NT2/D1 (cell line): Measurements from ENCODE around the gene MON2.
"Not testable (repeated sequence)": the region's sequence is repeated elsewhere in the genome, so short reads cannot be mapped to it uniquely, and the experiment has no call there.

ENCODE experiments used
- DNase-seq: peaks from one replicate; pipeline ENCODE4 v3.0.0-alpha.2; 2011; ENCODE audit warnings: low read depth, low spot score
- H3K27me3 ChIP-seq: 2 replicates; pipeline ENCODE4 v1.6.0; 2011; ENCODE audit warnings: mild to moderate bottlenecking; ENCODE audit not compliant: insufficient read length, insufficient read depth
- H3K36me3 ChIP-seq: 2 replicates; pipeline ENCODE4 v1.6.1; 2011; ENCODE audit warnings: mild to moderate bottlenecking, low read length, mixed read lengths; ENCODE audit not compliant: insufficient read depth, insufficient read length
- H3K4me1 ChIP-seq: 2 replicates; pipeline ENCODE4 v1.5.1; 2011; ENCODE audit not compliant: insufficient read depth, insufficient read length
- H3K4me3 ChIP-seq: 2 replicates; pipeline ENCODE4 v1.5.1; 2011; ENCODE audit warnings: low read depth; ENCODE audit not compliant: insufficient read length
- H3K9ac ChIP-seq: 2 replicates; pipeline ENCODE4 v1.6.0; 2011; ENCODE audit warnings: low read depth; ENCODE audit not compliant: insufficient read length
- H3K9me3 ChIP-seq: 2 replicates; pipeline ENCODE4 v1.5.1; 2011; ENCODE audit warnings: mild to moderate bottlenecking, low read length; ENCODE audit not compliant: insufficient read depth
- SUZ12 ChIP-seq: IDR thresholded peaks from 2 replicates; pipeline ENCODE4 v1.6.1; 2011; ENCODE audit not compliant: insufficient read length, insufficient read depth; ENCODE audit errors: extremely low read depth
- YY1 ChIP-seq: IDR thresholded peaks from 2 replicates; pipeline ENCODE4 v1.6.1; 2011; ENCODE audit not compliant: insufficient read length, insufficient read depth
- ZNF274 ChIP-seq: IDR thresholded peaks from 2 replicates; pipeline ENCODE4 v1.6.1; 2011; ENCODE audit warnings: mild to moderate bottlenecking, low read depth, low read length

The MON2 gene

GRCh38 chr12:62482769-62483168 is 16.1 kb downstream of the MON2 start:
- no peak overlapping the region for H3K9ac ChIP-seq
- DNase-seq: no peak
- H3K4me3 ChIP-seq: no peak overlapping the region
- no peaks in the 10 kb centered on the region for H3K27me3 ChIP-seq
- H3K4me1 ChIP-seq: no peaks in the 10 kb centered on the region
- H3K9me3 ChIP-seq: no peaks in the 10 kb centered on the region
- peaks cover 18% of the 10 kb centered on the region for H3K36me3 ChIP-seq
- no peak for TF ChIP-seq YY1
- no peak for TF ChIP-seq ZNF274
- TF ChIP-seq SUZ12: no peak

- Histone ChIP-seq H3K4me3 (no peak overlapping the region), H3K4me1 (no peaks in the 10 kb centered on the region), H3K27me3 (no peaks in the 10 kb centered on the region), H3K9me3 (no peaks in the 10 kb centered on the region), H3K9ac (no peak overlapping the region), H3K36me3 (peaks cover 13% of the 10 kb centered on the region)
- no peak for TF ChIP-seq YY1
- TF ChIP-seq ZNF274: no peak
- TF ChIP-seq SUZ12: no peak
- DNase-seq: no peak
These were observed 17.6 kb downstream of the MON2 start for GRCh38 chr12:62484233-62484632.

GRCh38 chr12:62505786-62506185 is 39.2 kb downstream of the MON2 start:
- no peak overlapping the region for H3K9ac ChIP-seq
- no peak for TF ChIP-seq YY1
- no peak for TF ChIP-seq ZNF274
- TF ChIP-seq SUZ12: no peak
- H3K9me3 ChIP-seq: peaks cover 14% of the 10 kb centered on the region; the same call in 1 of the 2 replicates
- no peak for DNase-seq
- no peak overlapping the region for H3K4me3 ChIP-seq
- no peaks in the 10 kb centered on the region for H3K4me1 ChIP-seq
- H3K27me3 ChIP-seq: no peaks in the 10 kb centered on the region
- H3K36me3 ChIP-seq: peaks cover 51% of the 10 kb centered on the region

- Histone ChIP-seq H3K27me3 (no peaks in the 10 kb centered on the region), H3K9me3 (peaks cover 45% of the 10 kb centered on the region; the same call in 1 of the 2 replicates), H3K36me3 (peaks cover 15% of the 10 kb centered on the region), H3K9ac (no peak overlapping the region), H3K4me1 (no peaks in the 10 kb centered on the region), H3K4me3 (no peak overlapping the region)
- no peak for TF ChIP-seq SUZ12
- DNase-seq: peak; percentile 61
These were observed 46.3 kb downstream of the MON2 start for GRCh38 chr12:62512901-62513300.

GRCh38 chr12:62514080-62514479 is 47.5 kb downstream of the MON2 start:
- DNase-seq, H3K36me3 ChIP-seq, H3K4me3 ChIP-seq, H3K9ac ChIP-seq, H3K4me1 ChIP-seq, H3K27me3 ChIP-seq: not testable (repeated sequence)
- peaks cover 45% of the 10 kb centered on the region; the same call in 1 of the 2 replicates for H3K9me3 ChIP-seq

- Histone ChIP-seq H3K27me3 (no peaks in the 10 kb centered on the region), H3K9ac (no peak overlapping the region), H3K4me1 (peaks cover 2% of the 10 kb centered on the region), H3K36me3 (peaks cover 6% of the 10 kb centered on the region), H3K9me3 (peaks cover 21% of the 10 kb centered on the region; the same call in 1 of the 2 replicates), H3K4me3 (no peak overlapping the region)
- no peak for DNase-seq
- TF ChIP-seq YY1 (no peak), ZNF274 (no peak), SUZ12 (no peak)
These were observed 50.3 kb downstream of the MON2 start for GRCh38 chr12:62516927-62517326.

GRCh38 chr12:62517887-62518286 is 51.3 kb downstream of the MON2 start:
- Histone ChIP-seq H3K36me3 (peaks cover 4% of the 10 kb centered on the region), H3K9ac (no peak overlapping the region), H3K4me3 (no peak overlapping the region), H3K9me3 (peaks cover 11% of the 10 kb centered on the region; the same call in 1 of the 2 replicates), H3K27me3 (no peaks in the 10 kb centered on the region), H3K4me1 (peaks cover 2% of the 10 kb centered on the region)
- TF ChIP-seq SUZ12 (no peak), ZNF274 (no peak), YY1 (no peak)
- DNase-seq: no peak

- no peaks in the 10 kb centered on the region for H3K27me3 ChIP-seq
- H3K4me3 ChIP-seq: no peak overlapping the region
- no peak overlapping the region for H3K9ac ChIP-seq
- H3K4me1 ChIP-seq: peaks cover 2% of the 10 kb centered on the region
- H3K9me3 ChIP-seq: 0 out of 2 replicates have a peak, but pooled peaks cover 10% of the 10 kb centered on the region
- TF ChIP-seq YY1 (no peak), ZNF274 (no peak), SUZ12 (no peak)
- DNase-seq: no peak
- peaks cover 3% of the 10 kb centered on the region for H3K36me3 ChIP-seq
These were observed 52.4 kb downstream of the MON2 start for GRCh38 chr12:62519043-62519442.
